Occipital lobe (tissue), 2 donors: ENCODE measurements around the gene NADK. TPM values are rescaled to one million over a fixed set of nuclear protein-coding genes. Genes with fewer than 3 reads are reported as not detected.
"Not testable (repeated sequence)": the region's sequence is repeated elsewhere in the genome, so short reads cannot be mapped to it uniquely, and the experiment has no call there.

Experiments used
- DNase-seq: peaks from one replicate; lab custom pipeline; 2025; lab: John Stamatoyannopoulos, UW
- total RNA-seq: library from RNA; depleted of rRNA; stranded (reverse); fragments of >200 nt; gene quantifications from one replicate; pipeline ENCODE4 v1.2.3, GENCODE V29; 2014

The NADK gene
- total RNA-seq, 1 donor from 2014 or later: 20.4 TPM

- DNase-seq: no peak
Observed at GRCh38 chr1:1748686-1749321, 29.5 kb downstream of the NADK start.

DNA sequence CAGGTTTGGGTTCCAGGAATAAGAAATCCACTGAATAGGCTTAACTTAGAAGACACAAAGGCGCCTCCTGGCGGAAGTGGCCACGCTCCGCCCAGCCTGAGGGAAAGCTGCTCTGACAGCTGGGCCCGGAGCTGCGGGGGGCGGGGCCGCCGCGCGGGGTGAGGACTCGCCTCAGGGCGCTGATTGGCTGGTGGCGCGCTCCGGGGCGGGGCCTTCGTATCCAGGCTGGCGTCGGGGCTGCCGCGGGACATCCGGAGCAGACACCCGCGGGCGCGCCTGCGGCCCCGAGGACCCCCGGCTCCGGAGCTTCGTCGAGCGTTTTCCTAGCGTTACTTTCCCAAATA, 31.7 kb downstream of the NADK start:
- DNase-seq: not testable (repeated sequence)

- peak; percentile 84 for DNase-seq
Observed at GRCh38 chr1:1745651-1746565, 32.4 kb downstream of the NADK start.

DNA sequence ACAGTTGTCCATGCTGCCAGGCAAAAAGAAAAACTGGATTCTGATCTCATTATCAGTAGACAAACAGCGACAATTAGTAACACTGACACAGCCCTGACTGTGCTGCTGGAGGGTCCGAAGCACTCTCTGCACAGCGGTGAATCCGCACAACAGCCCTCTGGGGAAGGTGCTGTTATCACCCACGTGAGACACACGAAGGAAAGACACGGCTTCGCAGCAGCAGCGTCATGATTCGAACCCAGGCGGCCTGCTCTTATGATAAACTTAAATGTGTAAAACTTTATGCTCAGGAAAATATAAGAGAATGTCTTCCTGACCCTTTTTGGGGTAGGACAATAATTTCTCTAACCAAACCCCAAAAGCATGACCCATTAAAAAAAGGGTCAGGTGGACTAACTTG, 35.7 kb downstream of the NADK start:
- DNase-seq: not testable (repeated sequence)

DNA sequence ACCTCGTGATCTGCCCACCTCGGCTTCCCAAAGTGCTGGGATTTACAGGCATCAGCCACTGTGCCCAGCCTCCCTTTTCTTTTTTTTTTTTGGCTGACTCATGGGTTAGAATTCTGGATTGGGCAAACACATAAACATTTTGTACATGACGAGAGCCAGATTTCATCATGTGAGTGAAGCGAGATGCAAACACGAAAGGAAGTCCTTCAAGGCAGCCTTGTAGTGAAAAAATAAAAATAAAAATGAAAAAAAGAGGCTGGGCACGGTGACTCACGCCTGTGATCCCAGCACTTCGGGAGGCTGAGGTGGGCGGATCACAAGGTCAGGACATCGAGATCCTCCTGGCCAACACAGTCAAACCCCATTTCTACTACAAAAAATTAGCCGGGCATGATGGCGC, 37.3 kb downstream of the NADK start:
- DNase-seq: not testable (repeated sequence)

DNA sequence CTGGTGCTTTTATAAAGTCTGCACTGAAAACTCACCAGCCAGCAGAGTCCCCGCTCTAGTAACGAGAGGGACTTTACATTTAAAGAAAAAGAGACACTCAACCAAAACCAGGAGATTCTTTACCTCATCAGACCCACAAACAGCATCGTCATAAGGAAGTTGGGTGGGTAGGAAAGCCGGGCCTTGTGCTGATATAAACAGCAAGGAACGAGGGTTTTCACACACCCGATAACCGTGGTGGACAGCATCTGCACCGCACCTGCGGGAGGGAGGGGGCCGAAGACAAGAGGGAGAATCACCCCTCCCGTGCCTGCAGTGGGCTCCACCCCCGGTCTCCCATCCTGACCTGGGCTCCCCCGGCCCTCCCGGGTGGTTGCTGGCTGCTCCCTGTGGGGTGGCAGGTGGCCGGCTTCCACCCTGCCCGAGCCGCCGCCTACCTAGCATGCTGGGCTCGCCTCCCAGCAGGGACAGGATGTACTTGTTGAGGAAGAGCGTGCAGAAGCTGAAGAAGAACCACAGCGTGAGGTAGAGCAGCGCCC, 39.4 kb downstream of the NADK start:
- DNase-seq: not testable (repeated sequence)

DNA sequence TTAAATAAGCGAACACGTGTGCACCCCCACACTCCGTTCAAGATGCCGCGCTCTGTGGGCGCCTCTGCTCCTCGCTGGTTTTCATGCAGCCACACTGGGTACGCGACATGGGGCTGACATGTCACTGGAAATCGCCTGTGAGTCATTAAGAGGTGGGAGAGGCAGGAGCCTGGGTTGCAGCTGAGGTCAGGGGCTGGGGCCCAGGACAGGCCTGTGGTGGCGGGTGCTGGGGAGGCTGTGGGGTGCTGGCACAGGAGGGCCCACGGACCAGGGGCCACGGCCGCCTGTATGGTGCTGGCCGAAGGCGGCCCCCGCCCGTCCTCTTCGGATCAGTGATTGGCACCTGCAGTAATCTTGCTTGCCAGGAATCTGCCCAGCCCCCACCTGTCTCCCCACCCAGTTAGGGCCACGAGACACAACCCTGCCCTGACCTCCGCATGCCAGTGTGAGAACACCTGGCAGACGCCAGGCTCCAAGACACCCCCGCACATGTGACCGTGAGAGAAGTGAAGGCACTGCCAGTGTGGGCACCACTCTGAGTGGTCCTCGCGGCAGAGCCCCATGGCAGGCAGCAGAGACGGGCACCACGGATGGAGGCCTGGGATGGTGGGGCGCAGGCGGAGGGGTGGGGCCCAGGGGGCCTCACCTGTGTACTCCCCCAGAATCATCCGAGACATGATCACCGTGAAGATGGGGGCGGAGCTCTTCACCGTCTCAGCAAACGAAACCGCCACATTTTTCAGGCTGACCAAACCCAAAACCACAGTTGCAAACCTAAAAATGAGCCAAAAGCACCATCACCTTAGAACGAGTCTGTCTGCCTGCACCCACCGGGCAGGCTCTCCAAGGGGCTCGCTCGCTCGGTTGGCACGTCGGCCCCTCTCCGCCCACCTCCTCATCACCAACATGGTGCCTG, 40.3 kb downstream of the NADK start:
- DNase-seq: not testable (repeated sequence)

- no peak for DNase-seq
Observed at GRCh38 chr1:1732381-1732780, 45.9 kb downstream of the NADK start.

DNA sequence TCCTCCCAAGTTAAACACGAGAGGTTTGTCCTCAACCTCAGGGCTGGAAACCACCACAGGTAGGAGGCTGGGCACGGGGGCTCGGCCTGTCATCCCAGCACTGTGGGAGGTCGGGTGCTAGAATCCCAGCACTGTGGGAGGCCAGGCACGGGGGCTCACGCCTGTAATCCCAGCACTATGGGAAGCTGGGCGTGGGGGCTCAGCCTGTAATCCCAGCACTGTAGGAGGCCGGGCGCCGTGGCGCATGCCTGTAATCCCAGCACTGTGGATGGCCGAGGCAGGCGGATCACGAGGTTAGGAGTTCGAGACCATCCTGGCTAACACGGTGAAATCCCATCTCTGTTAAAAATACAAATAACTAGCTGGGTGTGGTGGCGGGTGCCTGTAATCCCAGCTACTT, 47.4 kb downstream of the NADK start:
- DNase-seq: no peak

DNA sequence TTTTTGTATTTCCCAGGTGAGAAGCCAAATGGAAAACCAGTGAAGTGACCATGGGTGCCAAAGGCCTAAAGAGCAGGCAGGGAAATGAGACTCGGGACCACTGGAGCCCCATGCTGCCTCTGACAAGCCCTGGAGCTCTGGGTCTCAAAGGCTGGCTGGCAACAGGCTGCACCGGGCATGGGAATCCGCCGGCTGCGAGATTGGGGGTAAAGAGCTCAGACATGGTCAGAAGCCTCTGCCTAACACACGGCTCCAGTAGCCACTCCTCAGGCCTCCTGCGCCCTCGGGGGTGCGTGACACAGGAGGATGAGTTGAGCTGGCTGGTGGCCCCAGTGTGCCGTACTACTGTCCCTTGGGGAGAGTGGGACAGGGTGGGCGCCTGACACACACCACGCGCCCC, 48.0 kb downstream of the NADK start:
- not testable (repeated sequence) for DNase-seq

DNA sequence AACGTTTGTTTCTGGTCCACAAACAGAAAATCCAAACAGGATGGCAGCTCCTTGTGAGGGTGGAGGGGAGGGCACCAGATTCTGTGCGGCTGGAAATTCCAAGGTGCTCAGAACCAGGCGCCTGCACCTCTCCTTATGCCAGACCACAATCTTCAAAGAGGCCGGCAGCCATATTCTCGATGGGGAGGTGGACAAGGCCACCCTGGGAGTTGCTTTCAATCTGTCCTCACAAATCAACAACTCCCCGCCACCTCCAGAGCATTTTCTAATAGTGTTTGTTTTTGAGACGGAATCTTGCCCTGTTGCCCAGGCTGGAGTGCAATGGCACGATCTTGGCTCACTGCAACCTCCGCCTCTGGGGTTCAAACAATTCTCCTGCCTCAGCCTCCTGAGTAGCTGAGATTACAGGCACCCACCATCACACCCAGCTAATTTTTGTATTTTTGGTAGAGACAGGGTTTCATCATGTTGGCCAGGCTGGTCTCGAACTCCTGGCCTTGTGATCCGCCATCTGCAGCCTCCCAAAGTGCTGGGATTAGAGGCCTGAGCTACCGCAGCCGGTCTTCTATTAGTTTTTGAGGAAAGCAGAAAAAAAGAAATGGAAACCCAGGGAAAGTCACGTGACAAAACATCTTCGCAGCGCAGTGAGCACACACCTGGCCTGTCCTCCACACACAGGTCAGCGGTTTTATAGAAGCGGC, 49.0 kb downstream of the NADK start:
- not testable (repeated sequence) for DNase-seq

GRCh38 chr1:1728308-1729005, 49.8 kb downstream of the NADK start:
- not testable (repeated sequence) for DNase-seq

- not testable (repeated sequence) for DNase-seq
Observed at GRCh38 chr1:1727131-1727651, 51.1 kb downstream of the NADK start.

- not testable (repeated sequence) for DNase-seq
Observed at GRCh38 chr1:1726088-1726487, 52.2 kb downstream of the NADK start.

GRCh38 chr1:1724035-1724864, 54.0 kb downstream of the NADK start, which contains the start of gene CDK11A:
CDK11A (minus strand) TSS chr1:1724357; CDS start chr1:1722818, 1,539 bp downstream.
- peak; percentile 93 for DNase-seq

DNA sequence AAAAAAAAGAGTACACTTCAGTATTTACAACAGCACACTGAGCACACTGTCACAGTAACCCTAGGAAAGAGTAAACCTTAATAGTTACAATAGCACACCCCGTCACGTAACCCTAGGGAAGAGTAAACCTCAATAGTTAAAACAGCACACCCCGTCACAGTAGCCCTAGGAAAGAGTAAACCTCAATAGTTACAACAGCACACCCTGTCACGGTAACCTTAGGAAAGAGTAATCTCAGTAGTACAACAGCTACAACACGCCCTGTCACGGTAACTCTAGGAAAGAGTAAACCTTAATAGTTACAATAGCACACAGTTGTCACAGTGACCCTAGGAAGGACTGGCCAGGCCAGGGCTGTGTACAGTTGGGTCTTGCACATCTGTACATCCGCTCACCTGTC, 57.1 kb downstream of the NADK start:
- DNase-seq: no peak

DNA sequence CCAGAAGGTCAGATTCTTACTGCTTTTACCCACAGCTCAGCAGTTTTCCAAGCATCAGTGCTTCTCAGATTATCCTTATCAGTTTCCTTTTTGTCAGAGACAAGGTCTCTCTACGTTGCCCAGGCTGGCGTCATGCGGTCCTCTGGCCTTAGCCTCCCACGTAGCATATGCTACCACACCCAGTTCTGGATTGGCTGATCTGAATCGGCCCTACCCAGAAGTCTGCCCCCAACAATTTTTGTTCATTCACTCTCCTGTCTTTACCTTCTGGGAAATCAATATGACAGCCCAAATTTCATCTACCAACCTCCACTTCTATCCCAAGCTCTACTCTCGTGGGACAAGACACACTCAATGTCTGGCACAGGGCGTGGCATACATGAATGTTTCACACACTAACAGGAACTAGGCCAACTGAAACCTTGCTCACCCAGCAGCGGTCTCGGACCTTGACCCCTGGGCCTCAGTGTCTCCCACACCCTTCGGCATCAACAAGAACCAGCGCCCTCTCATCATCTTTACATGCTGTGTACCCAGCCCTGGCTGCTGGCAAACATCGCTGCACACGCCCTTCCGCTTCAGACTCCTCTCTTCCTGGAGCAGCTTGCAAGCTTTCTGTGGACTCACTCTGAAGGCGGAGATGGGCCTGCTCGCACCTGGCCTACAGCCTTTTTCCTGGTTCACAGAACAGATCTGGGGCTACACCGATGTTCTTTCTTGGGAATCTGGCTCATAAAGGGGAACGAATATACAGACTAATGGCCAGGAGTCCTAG, 63.0 kb downstream of the NADK start:
- DNase-seq: not testable (repeated sequence)

DNA sequence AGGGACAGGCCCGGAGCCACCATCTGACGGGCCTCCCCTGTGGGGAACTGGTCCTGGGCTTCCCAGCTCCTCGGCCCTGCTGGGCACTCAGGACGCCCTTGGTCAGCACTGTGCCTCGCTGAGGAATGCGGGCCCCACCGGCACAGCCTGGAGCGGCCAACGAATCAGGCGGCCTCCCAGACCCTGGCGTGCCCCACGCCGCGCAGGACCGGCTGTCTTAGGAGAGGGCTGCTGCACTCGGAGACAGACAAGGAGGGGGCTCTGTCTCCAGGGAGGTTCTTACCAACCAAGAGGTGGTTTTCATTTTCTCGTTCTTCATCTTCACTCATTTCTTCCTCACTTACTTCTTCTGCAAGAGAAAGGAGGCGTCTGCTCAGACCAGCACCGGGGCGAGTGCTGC, 70.4 kb downstream of the NADK start:
- DNase-seq: not testable (repeated sequence)
